ENCODE measurements around the gene GPR153. TPM values are rescaled to one million over a fixed set of nuclear protein-coding genes. Genes with fewer than 3 reads are reported as not detected.

Gene GPR153
- total and polyA plus RNA-seq, 2 of the 13 experiments (the other 11 are each of a cell fraction or from before 2014, with no cell fraction given), result 0.22 to 0.31 TPM

GRCh38 chr1:6254691-6255090 is 6.2 kb downstream of the GPR153 start (continued):
- TF ChIP-seq SOX6 (IDR thresholded peaks at IDR 0.05) (no peak), SOX6 (CRISPR knock-in tag; IDR thresholded peaks at IDR 0.05) (no peak), ZNF768 (CRISPR knock-in tag; IDR thresholded peaks at IDR 0.05) (no peak), ZNF746 (CRISPR knock-in tag; IDR thresholded peaks at IDR 0.05) (no peak), YEATS4 (CRISPR knock-in tag; IDR thresholded peaks at IDR 0.05; ENCODE audit: borderline replicate concordance) (no peak), THYN1 (CRISPR knock-in tag; IDR thresholded peaks at IDR 0.05; ENCODE audit: borderline replicate concordance, low read depth) (no peak), EEA1 (CRISPR knock-in tag; IDR thresholded peaks at IDR 0.05; ENCODE audit: borderline replicate concordance) (no peak), ZNF749 (CRISPR knock-in tag; IDR thresholded peaks at IDR 0.05; ENCODE audit: borderline replicate concordance) (no peak), ZNF652 (CRISPR knock-in tag; IDR thresholded peaks at IDR 0.05; ENCODE audit: borderline replicate concordance, low read depth) (no peak), RXRA (CRISPR knock-in tag; IDR thresholded peaks at IDR 0.05) (no peak), SMC3 (IDR thresholded peaks at IDR 0.05; ENCODE audit: low read length) (no peak), PCBP1 (IDR thresholded peaks at IDR 0.05; ENCODE audit: borderline replicate concordance, low read depth, low read length) (no peak)

- ATAC-seq, result no peak
- peak; percentile 39; the same call in 1 of the 2 replicates for TF ChIP-seq ZNF629 (CRISPR knock-in tag; conservative IDR thresholded peaks at IDR 0.05)
- no peak for TF ChIP-seq KMT2A (CRISPR knock-in tag; IDR thresholded peaks at IDR 0.05)
- no peak for TF ChIP-seq THAP8 (CRISPR knock-in tag; IDR thresholded peaks at IDR 0.05; ENCODE audit: borderline replicate concordance)
- TF ChIP-seq UBTF (CRISPR knock-in tag; IDR thresholded peaks at IDR 0.05), result no peak
- TF ChIP-seq DMAP1 (CRISPR knock-in tag; IDR thresholded peaks at IDR 0.05), result no peak
- no peak overlapping the region for H3K9ac ChIP-seq (ENCODE audit: insufficient read depth, low read depth, low read length)
- H3K4me1 ChIP-seq (ENCODE audit: insufficient read depth, low read length), result peaks cover 8% of the 10 kb centered on the region
- peaks cover 5 to 32% of the 10 kb centered on the region in 2 experiments; a peak in 3 of 5 replicates for H3K27me3 ChIP-seq (ENCODE audit: control insufficient read depth in 1 of 2, insufficient read depth in 2 of 2, low read length in 2 of 2)
- POLR2A ChIA-PET, result no interaction called here
- CTCF ChIA-PET (ENCODE audit: low intra/inter-chr PET ratio, low total read pairs), result no interaction called here
- H3K79me2 ChIP-seq (ENCODE audit: insufficient read depth, low read length), result no peaks in the 10 kb centered on the region
- H3K9me3 ChIP-seq (ENCODE audit: low read length), result no peaks in the 10 kb centered on the region
- BruUV-seq (replicated peaks), result no TSS peak
- H3K27ac ChIP-seq (ENCODE audit: extremely low read length, insufficient read depth, low read length), result no peak overlapping the region
- no peak for DNase-seq (ENCODE audit: low spot score)
- intact Hi-C loops (cut with micrococcal nuclease; ENCODE audit: unreplicated experiment) (no loop called here), in situ Hi-C loops (cut with HindIII; ENCODE audit: extremely low pct_ligation_motif_present, low pct_unique_long_range_greater_than_20kb) (no loop called here)
- 82% methylated on average over 7 of the region's 9 CpGs for WGBS (ENCODE audit: low lambda C conversion rate)
- H2AFZ ChIP-seq (ENCODE audit: low read length), result no peak overlapping the region
- H3K36me3 ChIP-seq (replicated peaks in 1 of 2; ENCODE audit: control insufficient read depth in 1 of 2, insufficient read depth in 2 of 2, low read length in 2 of 2), result no peaks in the 10 kb centered on the region
- H3K4me3 ChIP-seq (replicated peaks in 1 of 3; ENCODE audit: insufficient read depth in 1 of 3, low read depth in 2 of 3, low read length in 3 of 3), result no peak overlapping the region
- no peak overlapping the region for H3K4me2 ChIP-seq (ENCODE audit: low read depth, low read length)
- no peak for FAIRE-seq
- H4K20me1 ChIP-seq (ENCODE audit: insufficient read depth, low read length), result no peaks in the 10 kb centered on the region
These were observed 7.5 kb downstream of the GPR153 start for GRCh38 chr1:6253380-6253779.

Measured in HepG2 (cell line).